GM18861 (cell line): Measurements from ENCODE around the gene LRRC74B.
"Not testable (repeated sequence)": the region's sequence is repeated elsewhere in the genome, so short reads cannot be mapped to it uniquely, and the experiment has no call there.

ENCODE experiments used
- ATAC-seq: cut with Tn5 transposase; IDR thresholded peaks from one replicate; pipeline ENCODE4 v1.9.1; 2021; ENCODE audit not compliant: unreplicated experiment

The LRRC74B gene

GRCh38 chr22:21054046-21054713, 8.4 kb downstream of the LRRC74B start:
- ATAC-seq: no peak

DNA sequence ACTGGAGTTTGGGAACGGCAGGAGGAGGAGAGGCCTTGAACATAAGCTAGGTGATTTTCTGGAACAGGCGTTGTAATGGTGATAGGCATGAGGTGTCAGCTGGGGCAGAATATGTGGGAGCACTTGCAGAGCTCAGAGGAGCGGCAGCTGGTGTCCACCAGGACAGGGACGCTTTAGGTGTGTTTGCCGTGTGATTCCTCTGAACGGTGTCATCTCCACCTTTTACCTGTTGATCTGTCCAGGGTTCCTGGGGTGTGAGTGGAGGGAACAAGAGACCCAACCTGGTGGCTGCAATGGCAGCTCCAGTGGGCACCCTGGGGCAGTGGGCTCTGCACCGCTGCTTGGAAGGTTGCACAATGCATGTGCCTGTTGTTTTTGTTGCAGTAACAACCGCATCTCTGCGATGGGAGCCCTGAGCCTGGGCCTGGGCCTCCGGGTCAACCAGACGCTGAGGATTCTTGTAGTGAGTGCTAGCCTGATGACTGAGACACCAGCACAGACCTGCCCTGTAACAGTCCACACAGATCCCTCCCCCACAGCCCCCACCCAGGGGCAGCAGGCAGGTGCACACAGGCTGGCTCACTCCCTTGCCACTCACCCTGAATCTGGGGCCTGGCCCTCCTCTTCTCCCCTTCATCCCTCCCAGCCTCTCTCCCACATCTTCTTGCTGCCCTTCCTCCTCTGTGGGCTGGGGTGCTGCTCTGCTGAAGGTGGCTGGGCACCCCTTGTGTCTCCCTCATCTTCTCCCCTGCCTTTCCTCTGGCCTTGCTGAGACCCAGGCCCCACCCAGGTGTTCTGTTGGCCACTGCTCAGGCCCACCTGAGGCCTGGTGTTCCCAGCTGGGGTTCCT, 9.2 kb downstream of the LRRC74B start:
- ATAC-seq: no peak

DNA sequence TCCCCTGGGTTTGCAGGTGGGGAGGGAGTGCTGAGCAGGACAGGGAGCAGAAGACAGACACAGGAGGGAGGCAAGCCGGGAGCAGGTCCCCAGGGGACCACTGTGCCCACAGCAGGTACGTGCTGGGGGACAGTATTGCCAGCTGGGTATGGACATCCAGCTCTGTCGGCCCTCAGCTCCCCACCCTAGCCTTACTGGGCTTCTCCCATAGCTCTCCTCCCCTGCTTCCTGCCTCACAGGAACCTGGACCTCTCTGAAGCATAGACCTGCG, 9.8 kb downstream of the LRRC74B start:
- no peak for ATAC-seq

- ATAC-seq: no peak
Measured at GRCh38 chr22:21055880-21056319, 10.2 kb downstream of the LRRC74B start.

DNA sequence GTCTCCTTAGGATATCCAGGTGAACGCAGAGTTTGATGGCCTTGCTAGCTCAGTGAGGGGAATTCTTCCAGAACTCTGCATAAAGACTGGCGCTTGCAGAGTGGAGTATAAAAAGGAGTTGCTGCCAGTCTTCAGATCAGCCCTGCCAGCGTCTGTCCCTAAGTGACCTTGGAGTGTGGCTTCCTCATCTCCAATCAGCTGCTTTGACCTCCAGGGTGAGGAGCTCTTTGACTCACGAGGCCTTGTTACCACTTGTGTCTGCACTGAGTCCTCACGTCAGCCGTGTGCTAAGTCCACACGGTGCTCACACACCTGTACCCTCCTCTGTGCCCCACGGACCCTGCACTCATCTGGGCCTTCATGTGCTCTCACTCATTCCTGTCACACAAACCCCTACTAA, 14.6 kb downstream of the LRRC74B start:
- ATAC-seq: not testable (repeated sequence)

DNA sequence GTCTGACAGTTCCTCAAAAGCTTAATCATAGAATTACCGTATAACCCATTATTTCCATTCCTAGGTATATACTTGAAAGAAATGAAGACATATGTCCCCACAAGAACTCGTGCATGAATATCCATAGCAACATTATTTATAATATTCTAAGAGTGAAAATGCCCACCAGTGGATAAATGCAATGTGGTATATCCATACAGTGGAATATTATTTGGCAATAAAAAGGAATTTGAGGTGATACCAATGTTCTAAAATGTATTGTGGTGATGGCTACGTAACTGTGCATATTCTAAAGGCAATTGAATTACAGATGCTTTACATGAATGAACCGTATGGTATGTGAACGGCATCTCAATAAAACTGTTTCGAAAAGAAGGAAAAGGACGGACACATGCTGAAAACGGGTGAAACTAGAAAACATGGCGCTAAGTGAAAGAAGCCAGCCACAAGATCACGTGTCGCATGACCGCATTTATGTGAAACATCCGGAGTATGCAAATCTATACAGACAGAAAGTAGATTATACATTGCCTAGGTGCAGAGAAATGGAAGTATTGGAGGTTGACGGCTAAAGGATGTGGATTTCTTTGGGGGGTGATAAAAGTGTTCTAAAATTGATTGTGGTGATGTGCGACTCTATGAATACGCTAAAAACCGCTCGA, 16.0 kb downstream of the LRRC74B start:
- not testable (repeated sequence) for ATAC-seq

DNA sequence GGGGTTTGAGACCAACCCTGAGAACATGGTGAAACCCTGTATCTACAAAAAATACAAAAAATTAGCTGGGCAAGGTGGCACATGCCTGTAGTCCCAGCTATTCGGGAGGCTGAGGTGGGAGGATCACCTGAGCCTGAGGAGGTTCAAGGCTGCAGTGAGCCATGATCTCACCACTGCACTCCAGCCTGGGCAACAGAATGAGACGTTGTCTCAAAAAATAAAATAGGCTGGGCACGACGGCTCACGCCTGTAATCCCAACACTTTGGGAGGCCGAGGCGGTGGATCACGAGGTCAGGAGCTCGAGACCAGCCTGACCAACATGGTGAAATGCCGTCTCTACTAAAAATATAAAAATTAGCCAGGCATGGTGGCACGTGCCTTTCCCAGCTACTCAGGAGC, 18.7 kb downstream of the LRRC74B start:
- ATAC-seq: not testable (repeated sequence)

DNA sequence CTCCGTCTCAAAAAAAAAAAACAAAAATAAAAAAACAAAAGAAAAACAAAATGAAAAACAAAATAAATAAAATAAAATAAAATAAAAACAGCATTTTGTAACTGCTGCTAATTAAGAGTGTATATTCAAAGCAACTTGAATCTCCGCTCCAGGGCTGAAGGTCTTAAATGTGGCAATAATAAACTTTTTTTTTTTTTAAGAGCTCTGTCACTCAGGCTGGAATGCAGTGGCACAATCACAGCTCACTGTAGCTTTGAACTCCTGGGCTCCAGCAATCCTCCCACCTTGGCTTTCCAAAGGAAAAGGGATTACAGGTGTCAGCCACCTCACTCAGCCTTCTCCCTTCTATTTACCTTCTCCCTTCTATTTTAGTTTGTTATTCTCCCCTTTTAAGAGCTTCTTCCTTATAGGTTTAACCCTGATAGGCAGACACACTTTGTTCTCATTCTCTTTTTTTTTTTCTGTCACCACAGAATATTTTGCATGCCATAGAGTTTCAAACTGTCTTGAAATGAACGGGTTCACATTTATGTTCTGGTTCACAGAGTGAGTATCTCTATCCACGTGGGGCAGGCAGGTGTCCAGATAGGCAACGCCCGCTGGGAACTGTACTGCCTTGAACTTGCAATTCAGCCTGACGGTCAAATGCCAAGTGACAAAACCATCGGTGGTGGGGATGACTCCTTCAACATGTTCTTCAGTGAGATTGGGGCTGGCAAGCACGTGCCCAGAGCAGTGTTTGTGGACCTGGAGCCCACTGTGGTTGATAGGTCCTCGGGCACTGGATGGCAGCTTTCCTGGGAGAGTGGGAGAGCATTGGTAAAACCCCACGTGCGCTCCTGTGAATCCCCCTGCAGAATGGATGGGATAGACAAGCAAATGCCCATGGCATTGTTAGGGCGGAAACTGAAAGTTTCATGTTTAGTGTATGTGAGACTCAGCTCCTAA, 19.4 kb downstream of the LRRC74B start:
- no peak for ATAC-seq

- no peak for ATAC-seq
Measured at GRCh38 chr22:21067075-21067900, 21.5 kb downstream of the LRRC74B start.

DNA sequence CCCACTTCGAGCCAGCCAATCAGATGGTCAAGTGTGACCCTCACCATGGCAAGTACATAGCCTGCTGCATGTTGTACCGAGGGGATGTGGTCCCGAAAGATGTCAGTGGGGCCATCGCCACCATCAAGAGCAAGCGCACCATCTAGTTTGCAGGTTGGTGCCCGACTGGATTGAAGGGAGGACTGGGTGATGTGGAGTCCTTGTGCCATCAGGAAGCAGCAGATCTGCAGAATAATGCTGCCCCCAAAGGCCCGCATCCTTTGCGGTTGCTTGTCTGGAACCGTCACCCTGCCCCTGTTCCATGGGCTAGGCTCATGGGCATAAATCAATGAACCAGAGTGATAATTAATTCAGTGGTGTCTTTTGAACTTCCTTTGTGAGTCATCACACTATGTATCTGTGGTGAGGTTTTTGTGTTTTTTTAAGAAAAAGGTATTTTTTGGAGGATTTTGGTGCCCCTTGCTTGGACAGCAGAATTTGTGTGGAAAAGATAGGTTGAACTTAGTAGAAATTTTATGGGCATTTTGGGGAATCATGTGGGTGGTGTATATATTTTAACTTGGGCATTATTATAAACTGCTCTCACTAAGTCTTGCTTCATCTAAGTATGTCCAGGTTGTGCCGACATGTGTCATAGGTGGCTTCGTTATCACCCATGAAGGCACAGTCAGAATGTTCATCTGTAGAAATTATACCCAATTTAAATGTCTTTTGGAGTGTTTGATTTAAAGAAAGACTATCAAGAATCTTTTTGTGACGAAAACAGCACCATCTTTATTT, 22.3 kb downstream of the LRRC74B start:
- no peak for ATAC-seq

- ATAC-seq: no peak
Measured at GRCh38 chr22:21068681-21069276, 23.0 kb downstream of the LRRC74B start.

DNA sequence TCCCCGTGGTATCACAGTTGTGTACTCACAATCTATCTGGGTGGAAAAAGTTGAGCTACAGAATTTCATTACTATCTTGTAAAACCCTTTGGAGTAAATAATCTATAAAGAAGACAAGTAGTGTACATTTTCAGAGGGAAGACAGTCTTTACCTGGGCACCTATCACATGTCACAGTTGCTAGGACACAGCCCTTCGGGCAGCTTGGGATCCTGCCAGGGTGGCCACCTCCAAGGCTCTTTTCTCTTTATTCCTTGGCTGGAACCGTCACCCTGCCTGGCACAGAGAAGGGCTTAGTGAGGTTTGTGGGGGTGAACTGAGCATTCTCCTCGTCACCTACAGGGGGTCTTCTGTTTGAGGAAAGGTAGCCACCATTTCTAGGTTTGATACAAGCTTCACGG, 23.6 kb downstream of the LRRC74B start:
- ATAC-seq: no peak

DNA sequence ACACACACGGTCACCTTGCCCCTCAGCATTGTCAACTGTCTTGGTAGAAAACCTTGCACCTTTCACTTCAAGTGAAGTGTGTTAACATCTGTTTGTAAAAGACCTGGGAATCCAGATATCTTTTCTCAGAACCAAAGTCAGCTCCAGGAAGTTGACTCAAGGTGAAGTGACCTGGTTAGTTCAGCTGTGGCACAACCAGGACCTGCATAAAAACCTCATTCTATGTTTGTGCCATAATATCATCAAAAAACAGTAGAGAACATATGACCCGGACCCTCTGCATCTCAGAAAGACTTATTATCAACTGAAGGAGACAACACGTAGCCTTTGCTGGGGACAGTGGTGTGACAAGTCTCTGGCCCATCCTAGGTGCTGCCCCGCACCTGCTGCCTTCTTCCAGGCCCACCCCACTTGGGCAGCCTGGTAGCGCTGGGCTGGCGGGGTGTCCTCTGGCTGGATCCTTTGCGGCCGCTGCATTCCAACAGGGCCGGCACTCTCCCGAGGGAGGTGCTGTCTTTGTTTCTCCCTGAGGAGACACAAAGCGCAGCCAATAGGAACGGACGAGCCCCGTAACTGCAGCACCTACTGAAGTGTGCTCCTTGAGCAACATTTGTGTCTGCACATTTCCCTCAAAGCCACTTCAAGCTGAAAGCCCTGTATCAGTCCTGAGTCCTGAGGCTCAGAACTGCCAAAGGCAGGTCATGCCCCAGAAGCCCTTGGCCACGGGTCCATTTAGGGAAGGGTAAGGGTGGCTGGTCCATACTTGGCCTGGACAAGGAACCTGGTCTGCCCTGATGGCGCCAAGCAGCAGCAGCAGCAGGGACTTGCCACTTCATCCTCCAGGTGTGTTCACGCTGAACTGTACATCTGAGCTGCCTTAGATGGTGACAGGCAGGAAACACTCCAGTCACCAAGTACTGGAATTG, 25.2 kb downstream of the LRRC74B start:
- ATAC-seq: no peak

DNA sequence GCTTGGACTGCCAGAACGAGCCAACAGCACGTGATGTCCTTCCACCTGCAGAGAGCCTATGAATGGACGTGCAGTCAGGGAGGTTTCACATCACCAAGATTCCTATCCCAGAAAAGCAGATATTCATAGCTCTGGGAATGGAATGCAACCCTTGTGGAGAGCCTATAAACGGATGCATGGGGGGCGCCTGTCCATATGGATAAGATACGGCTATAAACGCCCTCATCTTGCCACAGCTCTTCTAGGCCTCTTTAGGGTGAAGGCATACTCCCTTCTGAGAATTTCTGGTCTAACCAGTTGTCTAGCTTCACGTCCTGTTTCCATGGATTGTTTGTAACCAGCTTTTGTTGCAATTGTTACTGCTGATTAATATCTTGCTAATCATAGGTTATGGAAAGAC, 26.1 kb downstream of the LRRC74B start:
- not testable (repeated sequence) for ATAC-seq

GRCh38 chr22:21073023-21073422, 27.3 kb downstream of the LRRC74B start:
- ATAC-seq: no peak

DNA sequence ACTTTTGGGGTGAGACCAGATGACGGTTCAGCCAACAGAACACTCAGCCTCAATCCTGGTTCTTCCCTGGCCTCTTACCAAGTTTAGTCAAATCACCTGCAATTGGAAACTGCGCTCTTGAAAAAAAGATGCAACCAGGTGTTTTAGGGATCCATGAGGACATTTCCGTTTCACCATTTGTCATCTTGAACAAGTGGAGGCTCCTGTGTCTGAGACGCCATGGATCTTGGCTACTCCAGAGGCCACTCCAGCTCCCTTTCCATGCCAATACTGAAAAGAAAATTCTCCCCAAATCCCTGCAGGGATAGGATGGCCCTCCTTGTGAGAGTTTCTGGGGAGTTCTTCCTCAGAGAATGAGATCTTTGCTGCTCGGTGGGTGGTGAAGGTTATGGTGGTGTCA, 27.7 kb downstream of the LRRC74B start:
- no peak for ATAC-seq

DNA sequence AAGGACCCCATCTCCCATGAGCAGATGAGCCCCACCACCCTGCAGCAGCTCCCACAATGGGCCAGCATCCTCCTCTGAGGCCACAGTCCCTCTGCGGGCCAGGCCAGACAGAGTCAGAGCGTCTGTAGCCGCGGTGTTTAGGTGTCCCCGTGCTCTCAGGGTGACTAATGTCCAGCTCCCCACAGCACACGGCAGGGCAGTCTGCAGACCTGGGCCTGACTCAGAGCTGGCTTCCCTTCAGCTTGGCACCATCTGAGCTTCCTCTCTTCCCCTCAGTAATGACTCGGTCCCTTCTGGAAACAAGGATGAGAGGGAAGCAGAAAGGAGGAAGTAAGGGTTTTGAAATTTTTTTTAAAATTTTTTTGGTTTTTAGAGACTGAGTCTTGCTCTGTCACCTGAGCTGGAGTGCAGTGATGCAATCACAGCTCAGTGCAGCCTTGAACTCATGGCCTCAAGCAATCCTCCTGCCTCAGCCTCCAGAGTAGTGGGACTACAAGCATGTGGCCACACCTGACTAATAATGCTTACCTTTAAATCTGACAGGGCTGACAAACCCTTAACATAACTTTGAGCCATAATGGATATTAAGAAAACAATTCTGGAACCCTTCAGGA, 28.5 kb downstream of the LRRC74B start:
- no peak for ATAC-seq
